WTC11 (cell line): ENCODE data around the gene TCF7L1. TPM values are rescaled to one million over a fixed set of nuclear protein-coding genes. Genes with fewer than 3 reads are reported as not detected.

Source experiments
- ATAC-seq: fragments of 200-7000 bp; cut with Tn5 transposase; 2 replicates; pipeline ENCODE4 v1.10.0; 2021; ENCODE audit warnings: mild to moderate bottlenecking, moderate library complexity
- CTCF ChIA-PET: fragments of 300-600 bp; sonication (Branson Sonifier 250); formaldehyde crosslinking; loops from one replicate; lab custom pipeline; 2021; ENCODE audit warnings: antibody characterized with exemption; lab: Charles Lee
- POLR2A ChIA-PET: fragments of 350-600 bp; sonication (Branson Sonifier 250); formaldehyde crosslinking; loops from one replicate; lab custom pipeline; 2021; ENCODE audit warnings: antibody characterized with exemption; lab: Charles Lee
- DNase-seq: peaks from one replicate; pipeline ENCODE4 v3.0.0; 2021; ENCODE audit warnings: low spot score
- H3K27ac Mint-ChIP-seq: 2 replicates; pipeline ENCODE4 v1.8.0; 2021; ENCODE audit warnings: mixed read lengths
- H3K27me3 Mint-ChIP-seq: 2 replicates; pipeline ENCODE4 v1.8.0; 2021; ENCODE audit warnings: low read depth, mild to moderate bottlenecking, moderate library complexity, mixed read lengths
- H3K36me3 Mint-ChIP-seq: 2 replicates; pipeline ENCODE4 v1.8.0; 2021; ENCODE audit warnings: mixed read lengths
- H3K4me1 Mint-ChIP-seq: 2 replicates; pipeline ENCODE4 v1.8.0; 2022; ENCODE audit warnings: mixed read lengths
- H3K4me3 Mint-ChIP-seq: 2 replicates; pipeline ENCODE4 v1.8.0; 2021; ENCODE audit warnings: mild to moderate bottlenecking, moderate library complexity, mixed read lengths
- H3K9me3 Mint-ChIP-seq: 2 replicates; pipeline ENCODE4 v1.8.0; 2021; ENCODE audit warnings: mixed read lengths
- AR ChIP-seq: fragments of 250-450 bp; sonication (Bioruptor Pico); IDR thresholded peaks from 2 replicates; pipeline ENCODE4 v1.9.0; 2021; ENCODE audit warnings: mild to moderate bottlenecking
- ATF2 ChIP-seq: sonication (generic); formaldehyde crosslinking; IDR thresholded peaks from 2 replicates; pipeline ENCODE4 v1.8.1; 2022; ENCODE audit warnings: low read depth, missing genetic modification reagents, borderline replicate concordance
- CTCF ChIP-seq: fragments of 200-600 bp; IDR thresholded peaks from 2 replicates; pipeline ENCODE4 v1.8.0; 2022; ENCODE audit warnings: antibody characterized with exemption
- EMX1 ChIP-seq: fragments of 250-450 bp; sonication (Bioruptor Pico); IDR thresholded peaks from 2 replicates; pipeline ENCODE4 v1.8.0; 2021; ENCODE audit warnings: mild to moderate bottlenecking
- ESRRA ChIP-seq: sonication (generic); formaldehyde crosslinking; IDR thresholded peaks from 2 replicates; pipeline ENCODE4 v1.8.1; 2022; ENCODE audit warnings: mild to moderate bottlenecking, missing genetic modification reagents, borderline replicate concordance
- JUN ChIP-seq: sonication (generic); formaldehyde crosslinking; IDR thresholded peaks from 2 replicates; pipeline ENCODE4 v1.8.0; 2023; ENCODE audit warnings: mild to moderate bottlenecking, missing genetic modification reagents
- MLX ChIP-seq: sonication (generic); formaldehyde crosslinking; IDR thresholded peaks from 2 replicates; pipeline ENCODE4 v1.8.1; 2023; ENCODE audit warnings: mild to moderate bottlenecking, missing genetic modification reagents, moderate library complexity
- MYBL2 ChIP-seq: sonication (generic); formaldehyde crosslinking; IDR thresholded peaks from 2 replicates; pipeline ENCODE4 v1.8.1; 2023; ENCODE audit warnings: mild to moderate bottlenecking, moderate library complexity, missing genetic modification reagents
- NFYB ChIP-seq: sonication (generic); formaldehyde crosslinking; conservative IDR thresholded peaks from 2 replicates; pipeline ENCODE4 v1.8.0; 2022; ENCODE audit warnings: low read depth, missing genetic modification reagents
- NR3C1 ChIP-seq: sonication (generic); formaldehyde crosslinking; conservative IDR thresholded peaks from 2 replicates; pipeline ENCODE4 v1.8.1; 2023; ENCODE audit warnings: low read depth, mild to moderate bottlenecking, missing genetic modification reagents
- RORB ChIP-seq: fragments of 250-450 bp; sonication (Bioruptor Pico); IDR thresholded peaks from 2 replicates; pipeline ENCODE4 v1.9.0; 2021; ENCODE audit warnings: mild to moderate bottlenecking
- ZBTB21 ChIP-seq: sonication (generic); formaldehyde crosslinking; IDR thresholded peaks from 2 replicates; pipeline ENCODE4 v1.8.1; 2023; ENCODE audit warnings: mild to moderate bottlenecking, missing genetic modification reagents, borderline replicate concordance
- total RNA-seq: library from RNA; stranded (reverse); gene quantifications from 3 replicates; pipeline ENCODE4 v1.2.3, GENCODE V29; 2021
- TF ChIP-seq, protein P1 (sequence below): sonication (generic); formaldehyde crosslinking; IDR thresholded peaks from 2 replicates; pipeline ENCODE4 v1.8.0; 2022; ENCODE audit warnings: mild to moderate bottlenecking, missing genetic modification reagents
- TF ChIP-seq, protein P2 (sequence below): sonication (generic); formaldehyde crosslinking; IDR thresholded peaks from 2 replicates; pipeline ENCODE4 v1.8.1; 2023; ENCODE audit warnings: mild to moderate bottlenecking, moderate library complexity, missing genetic modification reagents
- TF ChIP-seq, protein P3 (sequence below): sonication (generic); formaldehyde crosslinking; IDR thresholded peaks from 2 replicates; pipeline ENCODE4 v1.8.1; 2023; ENCODE audit warnings: mild to moderate bottlenecking, missing genetic modification reagents, borderline replicate concordance

TCF7L1 gene
- total RNA-seq, 1 experiment from 2014 or later, result 104 TPM

GRCh38 chr2:85096616-85097015, 36.6 kb upstream of the TCF7L1 start (continued):
- no peak for TF ChIP-seq AR (CRISPR knock-in tag)
- TF ChIP-seq, protein P1, sequence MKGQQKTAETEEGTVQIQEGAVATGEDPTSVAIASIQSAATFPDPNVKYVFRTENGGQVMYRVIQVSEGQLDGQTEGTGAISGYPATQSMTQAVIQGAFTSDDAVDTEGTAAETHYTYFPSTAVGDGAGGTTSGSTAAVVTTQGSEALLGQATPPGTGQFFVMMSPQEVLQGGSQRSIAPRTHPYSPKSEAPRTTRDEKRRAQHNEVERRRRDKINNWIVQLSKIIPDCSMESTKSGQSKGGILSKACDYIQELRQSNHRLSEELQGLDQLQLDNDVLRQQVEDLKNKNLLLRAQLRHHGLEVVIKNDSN (CRISPR knock-in tag), result no peak
- no peak for TF ChIP-seq ESRRA
- TF ChIP-seq MYBL2 (CRISPR knock-in tag), result no peak
- TF ChIP-seq, protein P2, sequence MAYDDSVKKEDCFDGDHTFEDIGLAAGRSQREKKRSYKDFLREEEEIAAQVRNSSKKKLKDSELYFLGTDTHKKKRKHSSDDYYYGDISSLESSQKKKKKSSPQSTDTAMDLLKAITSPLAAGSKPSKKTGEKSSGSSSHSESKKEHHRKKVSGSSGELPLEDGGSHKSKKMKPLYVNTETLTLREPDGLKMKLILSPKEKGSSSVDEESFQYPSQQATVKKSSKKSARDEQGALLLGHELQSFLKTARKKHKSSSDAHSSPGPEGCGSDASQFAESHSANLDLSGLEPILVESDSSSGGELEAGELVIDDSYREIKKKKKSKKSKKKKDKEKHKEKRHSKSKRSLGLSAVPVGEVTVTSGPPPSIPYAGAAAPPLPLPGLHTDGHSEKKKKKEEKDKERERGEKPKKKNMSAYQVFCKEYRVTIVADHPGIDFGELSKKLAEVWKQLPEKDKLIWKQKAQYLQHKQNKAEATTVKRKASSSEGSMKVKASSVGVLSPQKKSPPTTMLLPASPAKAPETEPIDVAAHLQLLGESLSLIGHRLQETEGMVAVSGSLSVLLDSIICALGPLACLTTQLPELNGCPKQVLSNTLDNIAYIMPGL (CRISPR knock-in tag), result no peak
- no peak for TF ChIP-seq ZBTB21 (CRISPR knock-in tag)
- TF ChIP-seq, all 79 proteins: peak for 0

DNA sequence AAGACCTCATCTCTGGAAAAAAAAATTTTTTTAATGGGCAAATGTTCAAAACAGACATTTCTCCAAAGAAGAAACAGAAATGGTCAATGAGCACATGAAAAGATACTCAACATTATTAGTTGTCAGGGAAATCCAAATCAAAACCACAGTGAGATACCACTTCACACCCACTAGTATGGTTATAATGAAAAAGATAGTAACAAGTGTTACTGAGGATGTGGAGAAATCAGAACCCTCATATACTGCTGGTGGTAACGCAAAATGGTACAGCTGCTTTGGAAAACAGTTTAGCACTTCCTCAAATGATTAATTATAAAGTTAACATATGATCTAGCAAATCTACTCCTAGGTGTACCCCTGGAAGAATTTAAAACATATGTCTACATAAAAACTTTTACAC, 29.0 kb upstream of the TCF7L1 start:
- Mint-ChIP-seq H3K4me1 (no peaks in the 10 kb centered on the region), H3K9me3 (0 out of 2 replicates have a peak, but pooled peaks cover 4% of the 10 kb centered on the region), H3K27ac (no peak overlapping the region), H3K27me3 (peaks cover 26% of the 10 kb centered on the region), H3K36me3 (no peaks in the 10 kb centered on the region), H3K4me3 (no peak overlapping the region)
- POLR2A ChIA-PET, result no interaction called here
- CTCF ChIA-PET, result no interaction called here
- ATAC-seq, result no peak
- TF ChIP-seq RORB (no peak), EMX1 (no peak), MLX (CRISPR knock-in tag) (no peak)
- no peak for DNase-seq

DNA sequence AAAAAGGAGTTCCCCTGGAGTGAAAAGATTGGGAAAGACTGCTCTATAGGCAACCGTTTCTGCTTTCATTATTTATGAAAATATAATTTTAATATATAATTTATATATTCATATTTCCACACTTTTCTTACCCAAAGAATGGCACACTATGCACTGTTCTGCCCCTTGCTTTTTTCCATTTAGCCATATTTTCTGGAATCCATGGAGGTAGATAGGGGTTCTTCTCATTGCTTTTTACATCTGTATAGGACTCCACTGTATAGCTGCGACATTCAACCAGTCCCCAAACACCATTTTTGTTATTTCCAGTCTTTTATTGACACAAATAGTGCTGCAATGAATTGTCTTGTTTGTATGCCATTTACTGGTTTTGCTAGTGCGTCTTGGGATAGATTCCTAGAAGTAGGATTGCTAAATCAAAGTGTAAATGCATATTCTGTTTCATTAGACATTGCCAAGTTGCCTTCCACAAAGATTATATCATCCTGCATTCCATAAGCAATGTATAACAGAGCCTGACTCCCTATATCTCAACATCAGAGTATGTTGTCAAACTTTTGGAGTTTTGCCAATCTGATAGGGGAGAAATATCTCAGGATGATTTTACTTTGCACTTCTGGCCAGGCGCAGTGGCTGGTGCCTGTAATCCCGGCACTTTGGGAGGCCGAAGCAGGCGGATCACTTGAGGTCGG, 26.6 kb upstream of the TCF7L1 start:
- POLR2A ChIA-PET, result no interaction called here
- ATAC-seq, result no peak
- TF ChIP-seq, protein P3, sequence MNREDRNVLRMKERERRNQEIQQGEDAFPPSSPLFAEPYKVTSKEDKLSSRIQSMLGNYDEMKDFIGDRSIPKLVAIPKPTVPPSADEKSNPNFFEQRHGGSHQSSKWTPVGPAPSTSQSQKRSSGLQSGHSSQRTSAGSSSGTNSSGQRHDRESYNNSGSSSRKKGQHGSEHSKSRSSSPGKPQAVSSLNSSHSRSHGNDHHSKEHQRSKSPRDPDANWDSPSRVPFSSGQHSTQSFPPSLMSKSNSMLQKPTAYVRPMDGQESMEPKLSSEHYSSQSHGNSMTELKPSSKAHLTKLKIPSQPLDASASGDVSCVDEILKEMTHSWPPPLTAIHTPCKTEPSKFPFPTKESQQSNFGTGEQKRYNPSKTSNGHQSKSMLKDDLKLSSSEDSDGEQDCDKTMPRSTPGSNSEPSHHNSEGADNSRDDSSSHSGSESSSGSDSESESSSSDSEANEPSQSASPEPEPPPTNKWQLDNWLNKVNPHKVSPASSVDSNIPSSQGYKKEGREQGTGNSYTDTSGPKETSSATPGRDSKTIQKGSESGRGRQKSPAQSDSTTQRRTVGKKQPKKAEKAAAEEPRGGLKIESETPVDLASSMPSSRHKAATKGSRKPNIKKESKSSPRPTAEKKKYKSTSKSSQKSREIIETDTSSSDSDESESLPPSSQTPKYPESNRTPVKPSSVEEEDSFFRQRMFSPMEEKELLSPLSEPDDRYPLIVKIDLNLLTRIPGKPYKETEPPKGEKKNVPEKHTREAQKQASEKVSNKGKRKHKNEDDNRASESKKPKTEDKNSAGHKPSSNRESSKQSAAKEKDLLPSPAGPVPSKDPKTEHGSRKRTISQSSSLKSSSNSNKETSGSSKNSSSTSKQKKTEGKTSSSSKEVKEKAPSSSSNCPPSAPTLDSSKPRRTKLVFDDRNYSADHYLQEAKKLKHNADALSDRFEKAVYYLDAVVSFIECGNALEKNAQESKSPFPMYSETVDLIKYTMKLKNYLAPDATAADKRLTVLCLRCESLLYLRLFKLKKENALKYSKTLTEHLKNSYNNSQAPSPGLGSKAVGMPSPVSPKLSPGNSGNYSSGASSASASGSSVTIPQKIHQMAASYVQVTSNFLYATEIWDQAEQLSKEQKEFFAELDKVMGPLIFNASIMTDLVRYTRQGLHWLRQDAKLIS (CRISPR knock-in tag), result no peak
- no peak for TF ChIP-seq NFYB (CRISPR knock-in tag)
- TF ChIP-seq ATF2 (CRISPR knock-in tag), result no peak
- TF ChIP-seq CTCF, result no peak
- TF ChIP-seq ZBTB21 (CRISPR knock-in tag), result no peak
- no peak for TF ChIP-seq JUN
- no peak for TF ChIP-seq NR3C1 (CRISPR knock-in tag)
- no peak for TF ChIP-seq MLX (CRISPR knock-in tag)

More for the DNA sequence above, 26.6 kb upstream of the TCF7L1 start:
- Mint-ChIP-seq H3K4me3 (no peak overlapping the region), H3K27ac (no peak overlapping the region), H3K27me3 (peaks cover 39% of the 10 kb centered on the region), H3K4me1 (no peaks in the 10 kb centered on the region), H3K36me3 (peaks cover 7% of the 10 kb centered on the region; the same call in 1 of the 2 replicates), H3K9me3 (peaks cover 15% of the 10 kb centered on the region)
- CTCF ChIA-PET, result no interaction called here
- no peak for DNase-seq
